ENCODE data around the gene PUM1.

Gene PUM1

GRCh38 chr1:30887485-30888315 is 177.8 kb downstream of the PUM1 start:
- DNase-seq, result no peak

GRCh38 chr1:30886710-30887428 is 178.6 kb downstream of the PUM1 start:
- no peak for DNase-seq

- DNase-seq, result no peak
Measured at GRCh38 chr1:30885570-30886522, 179.7 kb downstream of the PUM1 start.

- DNase-seq, result no peak
Measured at GRCh38 chr1:30884723-30885122, 180.8 kb downstream of the PUM1 start.

GRCh38 chr1:30883389-30884172 is 181.9 kb downstream of the PUM1 start:
- no peak for DNase-seq

- DNase-seq, result no peak
Measured at GRCh38 chr1:30882678-30883388, 182.7 kb downstream of the PUM1 start.
